Esophagus squamous epithelium (tissue), 4 donors: ENCODE measurements around the gene ZNF277.

ENCODE experiments used
- CTCF ChIP-seq, 6 experiments: fragments of 450-650 bp in 4 of 6; fragments of 200-600 bp in 2 of 6; sonication (generic) in 2 of 6; IDR thresholded peaks; one replicate each; pipeline ENCODE4 v1.5.1; 2016 to 2019; ENCODE audit warnings: antibody characterized with exemption in 6 of 6, mild to moderate bottlenecking in 4 of 6, moderate library complexity in 4 of 6
- POLR2A ChIP-seq, 4 donors: fragments of 450-650 bp; IDR thresholded peaks; one replicate each; pipeline ENCODE4 v1.6.1; 2017; ENCODE audit warnings: antibody characterized with exemption in 4 of 4, mild to moderate bottlenecking in 4 of 4, moderate library complexity in 3 of 4

GRCh38 chr7:112290065-112290464 lies 83.6 kb downstream of the ZNF277 start:
- TF ChIP-seq POLR2A (IDR thresholded peaks at IDR 0.05) = no peak
- TF ChIP-seq CTCF (IDR thresholded peaks at IDR 0.05) = no peak
